Tibial nerve (tissue), 4 donors: ENCODE measurements around the gene TIE1. TPM values are rescaled to one million over a fixed set of nuclear protein-coding genes. Genes with fewer than 3 reads are reported as not detected.

ENCODE experiments used
- DNase-seq, 2 donors: peaks; one replicate each; pipeline ENCODE4 v3.0.0-alpha.2; 2019; ENCODE audit warnings: low spot score in 2 of 2
- H3K27ac ChIP-seq, 4 donors: fragments of 200-600 bp; sonication (generic) in 3 of 4; one replicate each; pipeline ENCODE4 v1.5.1; 2017 to 2019; ENCODE audit warnings: mild to moderate bottlenecking in 1 of 4
- H3K27me3 ChIP-seq, 2 donors: fragments of 200-600 bp; sonication (generic) in 1 of 2; one replicate each; pipeline versions ENCODE4 v1.5.1 to v1.6.0; 2017 to 2019
- H3K36me3 ChIP-seq, 3 donors: fragments of 200-600 bp; sonication (generic); one replicate each; pipeline ENCODE4 v1.5.1; 2018 to 2019
- H3K4me1 ChIP-seq, 4 donors: fragments of 200-600 bp; sonication (generic) in 3 of 4; one replicate each; pipeline ENCODE4 v1.5.1; 2017 to 2019
- H3K4me3 ChIP-seq, 4 donors: fragments of 200-600 bp; sonication (generic) in 3 of 4; one replicate each; pipeline ENCODE4 v1.5.1; 2017 to 2019; ENCODE audit warnings: mild to moderate bottlenecking in 1 of 4, moderate library complexity in 1 of 4
- H3K9me3 ChIP-seq, 4 donors: fragments of 200-600 bp; sonication (generic) in 3 of 4; one replicate each; pipeline ENCODE4 v1.5.1; 2017 to 2019
- EP300 ChIP-seq, 2 donors: sonication (generic); formaldehyde crosslinking; IDR thresholded peaks; one replicate each; pipeline ENCODE4 v1.6.1; 2017; ENCODE audit warnings: antibody characterized with exemption in 2 of 2, mild to moderate bottlenecking in 1 of 2
- POLR2A ChIP-seq, 2 donors: fragments of 450-650 bp; IDR thresholded peaks; one replicate each; pipeline ENCODE4 v1.6.1; 2017; ENCODE audit warnings: antibody characterized with exemption in 2 of 2, mild to moderate bottlenecking in 2 of 2, moderate library complexity in 2 of 2
- WGBS, 2 donors: methylation state at CpG; one replicate each; pipeline ENCODE4 v1.1.5; 2018; 5-methylcytosine and 5-hydroxymethylcytosine counted together
- total RNA-seq, 4 donors: library from RNA; depleted of rRNA; stranded (reverse); fragments of >200 nt; gene quantifications; one replicate each; pipeline ENCODE4 v1.1.0, GENCODE V29; 2016
- TF ChIP-seq, protein P1 (sequence below), 5 experiments: fragments of 200-600 bp in 3 of 5; fragments of 450-650 bp in 2 of 5; sonication (generic) in 3 of 5; IDR thresholded peaks; one replicate each; pipeline ENCODE4 v1.5.1; 2016 to 2019; ENCODE audit warnings: antibody characterized with exemption in 5 of 5, mild to moderate bottlenecking in 3 of 5, moderate library complexity in 2 of 5

Gene TIE1
- total RNA-seq, 4 donors from 2014 or later = 37.5 to 95.9 (median 68.1) TPM

DNA sequence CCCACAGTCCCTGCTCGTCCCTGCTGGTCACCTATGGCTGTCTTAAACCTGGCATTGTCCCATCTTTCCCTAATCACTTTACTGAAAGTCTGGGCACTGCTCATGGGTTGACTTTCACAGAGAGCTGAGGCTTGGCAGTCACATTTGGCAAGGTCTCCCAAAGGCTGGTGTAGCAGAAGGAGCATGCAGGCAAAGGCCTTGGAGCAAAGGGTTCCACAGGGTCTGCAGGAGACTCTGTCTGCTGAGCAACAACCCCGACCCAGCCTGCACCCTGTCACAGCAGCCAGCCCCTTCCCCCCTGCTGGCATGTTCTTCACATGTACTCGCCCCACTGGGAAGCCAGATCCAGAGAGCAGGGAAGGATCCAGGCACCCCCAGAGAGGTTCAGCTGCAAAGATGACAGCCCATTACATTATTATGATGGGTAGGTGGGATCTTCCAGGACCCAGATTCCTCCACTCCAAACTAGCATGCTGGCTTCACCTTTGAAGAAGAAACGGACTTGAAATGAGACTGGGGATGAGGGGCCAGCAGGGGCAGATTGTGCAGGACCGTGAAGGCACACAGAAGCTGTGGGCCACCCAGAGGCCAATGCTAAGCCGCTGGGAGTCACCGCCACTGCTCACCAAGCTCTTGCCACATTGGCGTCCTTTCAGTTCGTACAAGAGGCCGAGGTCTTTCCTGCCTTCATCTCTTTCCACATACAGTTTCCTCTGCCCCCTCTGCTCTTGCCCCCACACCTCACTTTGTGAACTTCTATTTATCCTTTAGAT, 45.2 kb upstream of the TIE1 start:
- Histone ChIP-seq H3K9me3 (no peaks in the 10 kb centered on the region), H3K27me3 (no peaks in the 10 kb centered on the region), H3K4me1 (no peaks in the 10 kb centered on the region), H3K27ac (no peak overlapping the region), H3K4me3 (no peak overlapping the region), H3K36me3 (no peaks in the 10 kb centered on the region)
- no peak for DNase-seq
- 74 to 77% methylated on average over 10 of the region's 10 CpGs for WGBS, 2 donors
- TF ChIP-seq, protein P1, sequence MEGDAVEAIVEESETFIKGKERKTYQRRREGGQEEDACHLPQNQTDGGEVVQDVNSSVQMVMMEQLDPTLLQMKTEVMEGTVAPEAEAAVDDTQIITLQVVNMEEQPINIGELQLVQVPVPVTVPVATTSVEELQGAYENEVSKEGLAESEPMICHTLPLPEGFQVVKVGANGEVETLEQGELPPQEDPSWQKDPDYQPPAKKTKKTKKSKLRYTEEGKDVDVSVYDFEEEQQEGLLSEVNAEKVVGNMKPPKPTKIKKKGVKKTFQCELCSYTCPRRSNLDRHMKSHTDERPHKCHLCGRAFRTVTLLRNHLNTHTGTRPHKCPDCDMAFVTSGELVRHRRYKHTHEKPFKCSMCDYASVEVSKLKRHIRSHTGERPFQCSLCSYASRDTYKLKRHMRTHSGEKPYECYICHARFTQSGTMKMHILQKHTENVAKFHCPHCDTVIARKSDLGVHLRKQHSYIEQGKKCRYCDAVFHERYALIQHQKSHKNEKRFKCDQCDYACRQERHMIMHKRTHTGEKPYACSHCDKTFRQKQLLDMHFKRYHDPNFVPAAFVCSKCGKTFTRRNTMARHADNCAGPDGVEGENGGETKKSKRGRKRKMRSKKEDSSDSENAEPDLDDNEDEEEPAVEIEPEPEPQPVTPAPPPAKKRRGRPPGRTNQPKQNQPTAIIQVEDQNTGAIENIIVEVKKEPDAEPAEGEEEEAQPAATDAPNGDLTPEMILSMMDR (IDR thresholded peaks at IDR 0.05) = no peak

DNA sequence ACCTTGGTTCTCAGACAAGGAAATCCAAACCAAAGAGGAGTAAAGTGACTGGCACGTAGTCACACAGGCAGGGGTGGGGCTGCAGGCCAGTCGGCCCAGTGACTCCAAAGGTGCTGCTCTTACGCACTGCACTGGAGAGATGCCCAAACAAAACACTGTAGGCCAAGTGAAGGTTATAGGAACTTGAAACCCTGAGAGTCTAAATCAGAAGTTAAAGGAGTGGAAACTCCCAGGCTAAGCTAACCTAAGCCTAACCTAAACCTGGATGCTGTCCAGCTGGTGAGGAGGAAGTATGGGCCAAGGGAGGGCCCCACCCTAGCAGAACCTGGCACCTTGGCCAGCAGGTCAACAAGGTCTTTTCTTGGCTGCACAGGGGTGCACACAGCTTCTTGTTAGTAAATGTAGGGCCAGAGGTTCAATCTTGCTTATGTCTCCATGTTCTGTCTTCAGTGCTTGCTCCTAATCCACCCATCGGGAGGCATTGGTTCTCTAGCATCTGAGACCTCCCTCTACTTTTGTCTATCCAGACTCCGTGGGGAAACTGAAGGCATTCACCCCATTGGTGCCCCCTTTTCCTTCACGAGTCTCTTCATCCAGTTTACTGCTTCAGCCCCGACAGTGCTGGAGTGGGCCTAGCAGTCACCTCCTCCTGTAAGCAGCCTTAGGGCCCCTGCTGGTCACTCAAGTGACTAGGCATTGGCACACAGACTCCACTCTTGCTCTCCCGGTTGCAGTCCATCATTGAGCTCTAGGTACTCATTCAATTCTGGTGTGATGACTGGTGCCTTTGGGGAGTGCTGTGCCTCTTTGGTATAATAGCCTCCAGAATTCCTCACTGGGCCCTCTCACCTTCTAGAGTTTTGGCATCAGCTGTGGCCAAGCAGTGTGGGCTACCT, 43.9 kb upstream of the TIE1 start:
- DNase-seq = no peak
- H3K4me1 ChIP-seq = no peaks in the 10 kb centered on the region
- 81% methylated on average over 8 of the region's 8 CpGs for WGBS, 2 donors
- no peaks in the 10 kb centered on the region for H3K27me3 ChIP-seq
- TF ChIP-seq EP300 (IDR thresholded peaks at IDR 0.05) = no peak
- TF ChIP-seq POLR2A (IDR thresholded peaks at IDR 0.05) = no peak
- TF ChIP-seq, protein P1 (IDR thresholded peaks at IDR 0.05) = no peak
- H3K4me3 ChIP-seq = no peak overlapping the region
- H3K27ac ChIP-seq = peak overlapping the region in 1 of 4 donors; percentile 16
- no peaks in the 10 kb centered on the region for H3K9me3 ChIP-seq
- H3K36me3 ChIP-seq = no peaks in the 10 kb centered on the region

DNA sequence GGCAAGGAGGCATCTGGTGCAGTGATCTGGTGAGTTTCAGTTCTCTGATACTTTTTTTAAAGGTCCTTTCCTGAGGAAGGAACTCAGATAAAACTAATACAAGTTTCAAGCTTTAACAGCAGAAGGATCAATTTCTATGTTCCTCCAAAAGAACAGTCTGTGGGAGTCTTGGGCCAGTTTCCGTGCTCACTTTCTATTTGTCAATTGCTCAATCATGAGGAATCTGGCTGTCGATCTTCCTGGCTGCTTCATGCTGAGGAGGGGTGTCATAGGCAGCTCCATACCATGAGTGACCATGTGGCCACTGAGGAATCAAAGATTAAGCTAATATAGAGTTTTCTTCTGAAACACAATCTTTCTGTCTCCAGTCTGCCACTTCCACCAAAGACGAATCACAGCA, 42.4 kb upstream of the TIE1 start:
- 79 to 91% methylated on average over 3 of the region's 3 CpGs for WGBS, 2 donors
- Histone ChIP-seq H3K36me3 (no peaks in the 10 kb centered on the region), H3K27me3 (no peaks in the 10 kb centered on the region), H3K27ac (no peak overlapping the region), H3K4me3 (no peak overlapping the region), H3K9me3 (peaks cover 0 to 3% (median 0%) of the 10 kb centered on the region in 4 donors), H3K4me1 (no peaks in the 10 kb centered on the region)
- DNase-seq = no peak
- TF ChIP-seq, protein P1 (IDR thresholded peaks at IDR 0.05) = no peak
- TF ChIP-seq EP300 (IDR thresholded peaks at IDR 0.05) (no peak), POLR2A (IDR thresholded peaks at IDR 0.05) (no peak)

DNA sequence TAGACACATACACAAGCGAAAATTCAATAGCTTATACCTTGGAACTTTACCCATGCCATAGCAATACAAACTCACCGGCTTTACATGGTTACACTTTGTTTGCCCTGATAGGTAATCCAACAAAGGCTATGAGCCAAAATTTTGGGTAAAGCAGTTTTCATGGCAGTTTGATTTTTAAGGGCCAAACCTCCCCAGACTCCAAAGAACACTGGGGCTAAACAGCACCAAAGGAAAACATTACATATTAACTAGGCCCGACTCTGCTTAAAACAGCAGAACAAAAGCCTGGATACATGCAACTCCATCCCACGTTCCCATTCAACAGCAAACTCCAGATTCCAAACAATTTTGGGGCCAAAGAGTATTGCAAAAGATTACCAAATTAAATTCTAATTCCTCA, 35.4 kb upstream of the TIE1 start:
- DNase-seq = no peak
- H3K27ac ChIP-seq = peak overlapping the region in 2 of 4 donors; percentile 13 to 34
- no peak for TF ChIP-seq EP300 (IDR thresholded peaks at IDR 0.05)
- TF ChIP-seq, protein P1 (IDR thresholded peaks at IDR 0.05) = no peak
- no peaks in the 10 kb centered on the region for H3K36me3 ChIP-seq
- peaks cover 0 to 5% (median 0%) of the 10 kb centered on the region in 4 donors for H3K9me3 ChIP-seq
- H3K4me1 ChIP-seq = peaks cover 0 to 5% (median 1%) of the 10 kb centered on the region in 4 donors
- 53 to 62% methylated on average over 4 of the region's 4 CpGs for WGBS, 2 donors
- H3K4me3 ChIP-seq = no peak overlapping the region
- H3K27me3 ChIP-seq = peaks cover 0 to 1% of the 10 kb centered on the region in 2 donors

DNA sequence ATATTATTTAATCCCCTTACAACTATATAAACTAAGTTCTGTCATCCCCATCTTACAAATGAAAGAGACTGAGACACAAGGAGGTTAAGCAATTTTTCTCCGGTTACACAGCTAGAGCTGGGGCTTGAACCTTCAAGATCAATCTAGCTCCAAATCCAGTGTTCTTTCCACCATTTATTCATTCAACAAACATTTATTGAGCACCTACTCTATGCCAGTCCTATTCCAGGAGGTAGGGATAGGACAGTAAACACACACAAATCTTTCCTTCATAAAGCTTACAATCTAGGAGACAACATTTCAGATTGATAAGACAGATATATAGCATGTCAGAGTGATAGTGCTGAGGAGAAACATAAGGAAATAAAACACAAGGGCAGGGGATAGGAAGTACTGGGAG, 33.9 kb upstream of the TIE1 start:
- peaks cover 0 to 11% (median 7%) of the 10 kb centered on the region in 4 donors for H3K4me1 ChIP-seq
- peaks cover 0 to 5% (median 0%) of the 10 kb centered on the region in 4 donors for H3K9me3 ChIP-seq
- no peak overlapping the region for H3K4me3 ChIP-seq
- no peak for TF ChIP-seq POLR2A (IDR thresholded peaks at IDR 0.05)
- no peak for TF ChIP-seq EP300 (IDR thresholded peaks at IDR 0.05)
- H3K27me3 ChIP-seq = peaks cover 0 to 15% of the 10 kb centered on the region in 2 donors
- H3K27ac ChIP-seq = no peak overlapping the region
- 93 to 95% methylated on average over 1 of the region's 1 CpG for WGBS, 2 donors
- no peak for DNase-seq
- no peaks in the 10 kb centered on the region for H3K36me3 ChIP-seq
